Dermis microvascular lymphatic vessel endothelial cell (primary cell): ENCODE data around the gene MOAP1. TPM values are rescaled to one million over a fixed set of nuclear protein-coding genes. Genes with fewer than 3 reads are reported as not detected.
A peak's percentile ranks its signal among the peaks of the same experiment; 100 is the strongest.
"Not testable (repeated sequence)": the region's sequence is repeated elsewhere in the genome, so short reads cannot be mapped to it uniquely, and the experiment has no call there.

Experiments
- DNase-seq, 2 donors: peaks; one replicate each; pipeline versions ENCODE4 v3.0.0 to v3.0.0-alpha.2; 2010; ENCODE audit warnings: low read depth in 2 of 2
- total RNA-seq: library from RNA; depleted of rRNA; stranded (reverse); fragments of >200 nt; gene quantifications from 2 replicates; pipeline ENCODE4 v1.2.1, GENCODE V29; 2014

Gene MOAP1
- total RNA-seq, 1 donor from 2014 or later: 19.0 TPM

DNA sequence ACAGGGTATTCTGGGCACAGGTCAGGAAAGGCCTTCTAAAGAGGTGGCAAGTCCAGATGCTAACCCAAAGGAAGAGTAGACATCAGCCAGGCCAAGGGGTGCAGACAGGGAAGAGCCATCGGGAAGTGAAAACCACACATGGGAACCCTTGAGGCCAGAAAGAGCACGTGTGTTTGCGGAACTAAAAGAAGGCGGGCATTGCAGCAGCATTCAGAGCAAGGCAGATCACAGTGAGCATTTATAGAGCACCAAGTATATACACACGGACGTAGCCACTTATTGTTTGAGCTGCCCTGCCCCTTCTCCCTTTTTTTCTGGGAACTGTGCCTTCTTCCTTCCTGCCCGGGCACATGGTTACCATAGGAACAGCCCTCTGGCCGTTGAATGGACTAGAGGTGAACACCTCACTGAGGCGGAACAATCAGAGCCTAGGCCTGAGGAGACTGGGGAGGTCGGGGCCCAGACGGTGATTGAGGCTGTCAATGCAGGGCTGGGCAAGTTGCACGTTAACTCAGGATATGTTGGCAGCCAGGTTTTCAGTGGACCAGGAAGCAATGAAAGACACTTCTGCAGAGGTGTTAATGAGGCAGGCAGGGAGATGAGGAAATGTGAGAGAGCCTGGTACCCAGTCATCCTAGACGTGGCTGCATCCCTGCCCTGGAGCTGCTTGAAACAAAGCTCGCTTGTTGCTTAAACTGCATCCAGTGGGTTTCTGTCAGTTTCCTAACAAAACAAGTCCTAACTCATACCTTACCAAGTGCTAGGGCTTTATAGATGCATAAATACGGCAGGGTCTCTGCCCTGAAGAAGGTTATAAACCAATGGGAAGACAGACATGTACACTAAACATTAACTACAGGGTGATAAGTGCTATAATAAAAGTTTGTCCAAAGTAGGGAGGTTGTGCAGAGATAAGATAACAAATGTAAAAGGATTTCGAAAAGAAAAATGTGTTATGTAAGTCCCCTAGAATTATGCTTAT lies 34.2 kb downstream of the MOAP1 start:
- DNase-seq: peak in 1 of 2 donors; percentile 38

DNA sequence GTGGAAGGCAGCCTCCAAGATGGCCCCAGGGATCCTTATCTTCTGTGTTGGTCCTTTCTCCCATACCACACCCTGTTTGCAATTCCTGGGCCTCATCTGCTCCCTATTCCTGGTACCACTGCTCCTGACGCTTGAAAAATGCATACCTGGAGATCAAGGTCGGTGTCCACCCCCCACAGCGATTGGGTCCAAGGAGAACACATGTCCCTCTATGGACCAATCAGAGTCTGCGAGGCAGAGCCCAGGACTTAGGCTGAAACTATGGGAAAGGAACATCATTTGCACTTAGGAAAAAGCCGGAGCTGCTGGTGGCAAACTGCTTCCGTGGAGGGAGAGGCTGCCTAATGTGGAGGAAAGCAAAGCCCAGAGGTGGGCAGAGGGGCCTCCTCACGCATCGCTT lies 35.7 kb downstream of the MOAP1 start:
- DNase-seq: no peak

DNA sequence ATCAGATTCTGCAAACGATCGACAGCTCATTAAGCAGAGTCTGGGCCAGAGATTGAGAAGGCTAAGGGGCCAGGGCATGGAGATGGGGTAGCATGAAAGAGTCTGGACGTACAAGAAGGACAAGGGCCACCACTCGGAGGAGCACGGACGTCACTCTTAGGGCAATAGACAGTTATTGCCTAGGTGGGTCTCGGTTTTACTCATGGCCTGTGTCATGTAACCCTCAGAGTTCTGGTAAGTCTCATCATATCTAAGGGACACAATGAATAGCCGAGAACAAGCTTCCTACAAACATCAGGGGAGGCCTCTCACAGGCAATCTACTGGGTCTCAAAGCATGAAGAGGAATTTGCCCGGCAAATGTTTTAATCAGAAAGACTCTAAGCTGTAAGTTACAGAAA lies 38.6 kb downstream of the MOAP1 start:
- no peak for DNase-seq

DNA sequence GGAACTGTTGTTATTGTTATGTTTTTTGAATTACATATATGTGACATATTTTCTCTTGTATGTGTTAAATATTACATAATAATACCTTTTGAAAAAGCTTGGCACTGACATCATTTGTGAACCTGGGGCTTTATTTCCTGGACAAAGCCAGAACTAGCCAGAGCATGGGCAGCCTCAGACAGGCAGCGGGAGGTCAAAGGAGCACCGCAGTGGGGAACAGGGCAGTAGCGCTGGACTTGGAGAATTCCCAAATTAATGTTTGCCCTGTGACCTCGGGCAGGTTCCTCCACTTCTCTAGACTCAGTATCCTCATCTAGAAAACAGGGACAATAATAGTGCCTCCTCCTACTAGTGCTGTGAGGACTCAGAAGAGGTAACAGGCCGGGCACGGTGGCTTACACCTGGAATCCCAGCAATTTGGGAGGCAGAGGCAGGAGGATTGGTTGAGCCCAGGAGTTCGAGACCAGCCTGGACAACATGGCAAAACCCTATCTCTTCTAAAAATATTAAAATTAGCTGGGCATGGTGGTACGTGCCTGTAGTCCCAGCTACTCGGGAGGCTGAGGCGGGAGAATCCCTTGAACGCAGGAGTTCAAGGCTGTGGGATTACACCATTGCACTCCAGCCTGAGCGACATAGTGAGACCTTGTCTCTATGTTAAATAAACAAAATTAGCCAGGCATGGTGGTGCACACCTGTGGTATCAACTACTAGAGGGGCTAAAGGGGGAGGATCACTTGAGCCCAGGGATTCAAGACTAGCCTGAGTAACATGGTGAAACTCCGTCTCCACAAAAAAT lies 41.6 kb downstream of the MOAP1 start:
- no peak for DNase-seq

DNA sequence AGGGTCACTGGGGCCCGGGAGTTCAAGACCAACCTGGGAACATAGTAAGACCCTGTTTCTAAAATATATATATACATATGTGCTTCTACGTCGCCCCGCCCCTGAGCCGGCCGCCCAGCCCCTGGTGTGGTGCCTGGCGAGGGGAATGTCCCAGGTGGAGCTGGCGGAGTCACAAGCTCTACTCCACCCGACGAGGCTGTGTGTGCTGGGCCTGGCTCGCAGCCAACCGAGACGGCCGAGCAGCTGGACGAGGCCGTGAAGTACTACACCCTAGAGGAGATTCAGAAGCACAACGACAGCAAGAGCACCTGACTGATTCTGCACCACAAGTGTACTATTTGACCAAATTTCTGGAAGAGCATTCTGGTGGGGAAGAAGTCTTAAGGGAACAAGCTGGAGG lies 46.8 kb downstream of the MOAP1 start:
- peak in 1 of 2 donors; percentile 34 for DNase-seq

DNA sequence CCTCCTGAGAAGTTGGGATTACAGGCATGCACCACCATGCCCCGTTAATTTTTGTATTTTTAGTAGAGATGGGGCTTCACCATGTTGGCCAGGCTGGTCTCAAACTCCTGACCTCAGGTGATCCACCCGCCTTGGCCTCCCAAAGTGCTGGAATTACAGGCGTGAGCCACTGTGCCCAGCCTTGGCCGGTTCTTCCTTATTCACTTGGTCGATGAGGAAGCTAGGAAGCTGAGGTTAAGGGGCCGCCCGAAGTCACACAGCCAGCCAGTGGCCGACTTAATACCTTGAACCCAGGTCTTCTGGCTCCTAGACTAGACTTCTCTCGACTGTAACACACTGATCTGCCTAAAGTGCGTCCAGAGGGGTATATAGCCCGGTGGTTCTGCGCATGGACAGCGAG lies 48.2 kb downstream of the MOAP1 start:
- DNase-seq: not testable (repeated sequence)

DNA sequence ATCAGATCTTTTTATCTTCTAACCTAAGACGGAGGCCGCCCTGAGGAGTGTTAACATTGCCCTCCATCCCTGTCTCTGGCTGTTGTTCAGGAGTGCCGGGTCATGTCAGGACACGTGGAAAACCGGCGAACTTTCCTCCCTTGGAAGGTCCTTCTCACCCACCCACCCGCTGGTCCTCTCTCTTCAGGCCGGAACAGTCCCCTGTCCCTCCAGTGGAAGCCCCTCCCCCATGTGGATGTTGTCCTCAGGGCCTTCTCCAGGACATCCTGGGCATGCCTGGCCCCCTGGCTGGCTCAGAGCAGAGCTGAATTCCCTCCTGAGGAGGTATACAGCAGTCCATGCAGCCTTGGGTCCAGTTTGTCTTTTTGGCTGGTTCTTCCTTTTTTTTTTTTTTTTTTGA lies 48.7 kb downstream of the MOAP1 start:
- no peak for DNase-seq

DNA sequence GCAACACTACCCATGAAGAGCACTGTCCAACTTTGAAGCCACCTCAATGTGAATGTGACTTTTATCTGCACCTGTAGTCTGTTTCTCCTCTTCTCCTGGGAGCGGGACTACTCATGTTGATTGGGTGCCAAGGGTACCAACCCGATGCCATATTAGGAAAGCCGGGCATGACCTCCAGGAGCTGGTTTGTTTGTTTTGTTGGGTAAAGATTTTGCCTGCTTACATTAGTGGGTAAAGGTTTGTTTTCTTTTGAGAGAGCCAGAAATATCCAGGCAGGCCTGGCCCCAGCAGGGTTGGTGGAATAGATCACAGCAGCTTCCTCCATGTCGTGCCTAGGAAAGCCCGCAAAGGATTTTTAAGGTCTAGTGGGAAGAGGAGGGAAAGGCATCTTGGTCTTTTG lies 49.3 kb downstream of the MOAP1 start:
- no peak for DNase-seq

DNA sequence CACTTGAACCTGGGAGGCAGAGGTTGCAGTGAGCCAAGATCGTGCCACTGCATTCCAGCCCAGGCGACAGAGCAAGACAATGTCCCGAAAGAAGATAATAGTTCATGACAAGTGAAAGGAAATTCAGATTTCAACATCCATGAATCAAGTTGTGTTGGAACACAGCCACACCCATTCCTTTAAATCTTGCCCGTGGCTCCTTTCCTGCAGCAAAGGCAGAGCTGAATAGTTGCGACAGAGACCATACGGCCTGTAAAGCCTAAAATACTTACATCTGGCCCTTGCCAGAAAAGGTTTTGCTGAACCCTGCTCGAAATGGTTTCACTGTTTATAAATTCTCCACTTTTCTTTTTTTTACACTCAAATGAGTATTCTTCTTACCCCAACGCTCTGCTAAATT lies 51.2 kb downstream of the MOAP1 start:
- DNase-seq: no peak

DNA sequence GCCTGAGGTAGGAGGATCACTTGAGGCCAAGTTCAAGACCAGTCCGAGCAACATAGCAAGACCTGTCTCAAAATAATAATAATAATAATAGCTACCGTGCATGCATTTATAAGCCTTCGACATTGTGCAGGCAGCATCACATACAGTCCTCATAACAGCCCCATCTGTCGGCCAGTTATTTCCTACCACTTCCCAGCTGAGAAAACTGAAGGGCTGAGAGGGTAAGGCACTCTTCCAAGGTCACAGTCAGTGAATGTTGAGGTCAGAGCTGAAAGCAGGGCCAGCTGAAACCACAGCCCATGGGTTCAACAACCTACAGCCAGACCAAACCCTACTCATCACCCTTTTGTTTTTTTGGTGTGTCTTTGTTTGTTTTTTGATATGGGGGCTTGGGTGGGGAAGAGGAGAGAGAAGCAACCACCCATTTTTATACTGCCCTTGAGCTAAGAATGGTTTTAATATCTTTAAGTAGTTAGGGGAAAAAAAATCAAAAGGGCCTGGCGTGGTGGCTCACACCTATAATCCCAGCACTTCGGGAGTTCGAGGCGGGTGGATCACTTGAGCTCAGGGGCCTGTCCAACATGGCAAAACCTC lies 52.1 kb downstream of the MOAP1 start:
- DNase-seq: peak; percentile 35 to 67

Other genes starting within 250 kb of the MOAP1 start
- 9.6 and 19.5 TPM in 2 replicates for gene ITPK1, start 69.0 kb downstream of the MOAP1 start, total RNA-seq
- gene LYSET, start 420 bp upstream of the MOAP1 start, total RNA-seq: 9.9 and 13.8 TPM in 2 replicates
- 10.1 and 14.6 TPM in 2 replicates for gene GON7, start 22.2 kb upstream of the MOAP1 start, total RNA-seq
- 38.7 and 49.9 TPM in 2 replicates for gene UBR7, start 22.4 kb upstream of the MOAP1 start, total RNA-seq
- gene BTBD7, start 148.1 kb upstream of the MOAP1 start, total RNA-seq: 18.1 and 26.4 TPM in 2 replicates
- not detected in 2 replicates for gene COX8C, start 162.3 kb upstream of the MOAP1 start, total RNA-seq
- gene UNC79, start 246.0 kb upstream of the MOAP1 start, total RNA-seq: under 0.01 TPM in 1 of 2 replicates, not detected in the other